ENCODE measurements around the gene MGAT3.
"Not testable (repeated sequence)": the region's sequence is repeated elsewhere in the genome, so short reads cannot be mapped to it uniquely, and the experiment has no call there.

Gene MGAT3

GRCh38 chr22:39519681-39520225, 62.9 kb downstream of the MGAT3 start:
- peaks cover 19% of the 10 kb centered on the region for H3K4me1 ChIP-seq (ENCODE audit: control insufficient read depth, insufficient read depth, low read length)
- H3K27ac ChIP-seq (ENCODE audit: insufficient read depth, low read depth, low read length, poor library complexity, severe bottlenecking), result peak overlapping the region; percentile 90
- H3K9me3 ChIP-seq (ENCODE audit: control insufficient read depth, low read length), result no peaks in the 10 kb centered on the region
- H3K27me3 ChIP-seq (ENCODE audit: control insufficient read depth, insufficient read depth, low read length, poor library complexity, severe bottlenecking), result no peaks in the 10 kb centered on the region
- H3K36me3 ChIP-seq (ENCODE audit: control insufficient read depth, insufficient read depth, low read length), result peaks cover 40% of the 10 kb centered on the region
- 0% methylated on average over 47 of the region's 47 CpGs for WGBS, 2 experiments
- H3K4me3 ChIP-seq (ENCODE audit: insufficient read depth, low read depth, low read length), result peak overlapping the region; percentile 100

GRCh38 chr22:39520226-39521105, 63.7 kb downstream of the MGAT3 start, which contains the start of gene ATF4:
TSS of gene ATF4 (plus strand) at chr22:39520562. CDS start at chr22:39521446, 884 bp downstream.
- H3K4me3 ChIP-seq (ENCODE audit: insufficient read depth, low read depth, low read length), result peak within 1 kb of the TSS; percentile 100
- peaks cover 38% of the 10 kb centered on the region for H3K36me3 ChIP-seq (ENCODE audit: control insufficient read depth, insufficient read depth, low read length)
- WGBS, 2 experiments, result 0% methylated on average over 86 of the region's 86 CpGs
- H3K9me3 ChIP-seq (ENCODE audit: control insufficient read depth, low read length), result no peaks in the 10 kb centered on the region
- no peaks in the 10 kb centered on the region for H3K27me3 ChIP-seq (ENCODE audit: control insufficient read depth, insufficient read depth, low read length, poor library complexity, severe bottlenecking)
- H3K4me1 ChIP-seq (ENCODE audit: control insufficient read depth, insufficient read depth, low read length), result peaks cover 19% of the 10 kb centered on the region
- peak within 1 kb of the TSS; percentile 94 for H3K27ac ChIP-seq (ENCODE audit: insufficient read depth, low read depth, low read length, poor library complexity, severe bottlenecking)

GRCh38 chr22:39521106-39521885, 64.5 kb downstream of the MGAT3 start:
- Histone ChIP-seq H3K27ac (ENCODE audit: insufficient read depth, low read depth, low read length, poor library complexity, severe bottlenecking) (peak overlapping the region; percentile 94), H3K4me1 (ENCODE audit: control insufficient read depth, insufficient read depth, low read length) (peaks cover 19% of the 10 kb centered on the region), H3K36me3 (ENCODE audit: control insufficient read depth, insufficient read depth, low read length) (peaks cover 36% of the 10 kb centered on the region), H3K4me3 (ENCODE audit: insufficient read depth, low read depth, low read length) (peak overlapping the region; percentile 100)
- H3K27me3 ChIP-seq (ENCODE audit: control insufficient read depth, insufficient read depth, low read length, poor library complexity, severe bottlenecking); H3K9me3 ChIP-seq (ENCODE audit: control insufficient read depth, low read length): not testable (repeated sequence)
- WGBS, 2 experiments, result 10 to 12% methylated on average over 28 of the region's 28 CpGs

- not testable (repeated sequence) for H3K27ac ChIP-seq (ENCODE audit: insufficient read depth, low read depth, low read length, poor library complexity, severe bottlenecking); H3K27me3 ChIP-seq (ENCODE audit: control insufficient read depth, insufficient read depth, low read length, poor library complexity, severe bottlenecking); H3K9me3 ChIP-seq (ENCODE audit: control insufficient read depth, low read length)
- Histone ChIP-seq H3K36me3 (ENCODE audit: control insufficient read depth, insufficient read depth, low read length) (peaks cover 32% of the 10 kb centered on the region), H3K4me3 (ENCODE audit: insufficient read depth, low read depth, low read length) (peak overlapping the region; percentile 100), H3K4me1 (ENCODE audit: control insufficient read depth, insufficient read depth, low read length) (peaks cover 19% of the 10 kb centered on the region)
- WGBS, 2 experiments, result 78 to 88% methylated on average over 1 to 3 of the region's 5 CpGs
Observed at GRCh38 chr22:39522091-39522490, 65.3 kb downstream of the MGAT3 start.

- 90% methylated on average over 14 of the region's 14 CpGs for WGBS, 2 experiments
- Histone ChIP-seq H3K4me1 (ENCODE audit: control insufficient read depth, insufficient read depth, low read length) (peaks cover 21% of the 10 kb centered on the region), H3K36me3 (ENCODE audit: control insufficient read depth, insufficient read depth, low read length) (peaks cover 32% of the 10 kb centered on the region), H3K27me3 (ENCODE audit: control insufficient read depth, insufficient read depth, low read length, poor library complexity, severe bottlenecking) (no peaks in the 10 kb centered on the region), H3K9me3 (ENCODE audit: control insufficient read depth, low read length) (no peaks in the 10 kb centered on the region), H3K4me3 (ENCODE audit: insufficient read depth, low read depth, low read length) (peak overlapping the region; percentile 28), H3K27ac (ENCODE audit: insufficient read depth, low read depth, low read length, poor library complexity, severe bottlenecking) (peak overlapping the region; percentile 45)
Observed at GRCh38 chr22:39522567-39523300, 65.9 kb downstream of the MGAT3 start.

- Histone ChIP-seq H3K4me3 (ENCODE audit: insufficient read depth, low read depth, low read length) (no peak overlapping the region), H3K27ac (ENCODE audit: insufficient read depth, low read depth, low read length, poor library complexity, severe bottlenecking) (no peak overlapping the region), H3K9me3 (ENCODE audit: control insufficient read depth, low read length) (no peaks in the 10 kb centered on the region), H3K36me3 (ENCODE audit: control insufficient read depth, insufficient read depth, low read length) (peaks cover 32% of the 10 kb centered on the region), H3K27me3 (ENCODE audit: control insufficient read depth, insufficient read depth, low read length, poor library complexity, severe bottlenecking) (no peaks in the 10 kb centered on the region), H3K4me1 (ENCODE audit: control insufficient read depth, insufficient read depth, low read length) (peaks cover 24% of the 10 kb centered on the region)
- WGBS, 2 experiments, result 93 to 95% methylated on average over 13 of the region's 13 CpGs
Observed at GRCh38 chr22:39524089-39524752, 67.4 kb downstream of the MGAT3 start.

- Histone ChIP-seq H3K4me3 (ENCODE audit: insufficient read depth, low read depth, low read length) (no peak overlapping the region), H3K9me3 (ENCODE audit: control insufficient read depth, low read length) (no peaks in the 10 kb centered on the region), H3K4me1 (ENCODE audit: control insufficient read depth, insufficient read depth, low read length) (peaks cover 24% of the 10 kb centered on the region), H3K27ac (ENCODE audit: insufficient read depth, low read depth, low read length, poor library complexity, severe bottlenecking) (peak overlapping the region; percentile 38), H3K27me3 (ENCODE audit: control insufficient read depth, insufficient read depth, low read length, poor library complexity, severe bottlenecking) (no peaks in the 10 kb centered on the region), H3K36me3 (ENCODE audit: control insufficient read depth, insufficient read depth, low read length) (peaks cover 32% of the 10 kb centered on the region)
- 93 to 94% methylated on average over 10 of the region's 10 CpGs for WGBS, 2 experiments
Observed at GRCh38 chr22:39524753-39525657, 68.2 kb downstream of the MGAT3 start.

- 90% methylated on average over 4 of the region's 4 CpGs for WGBS, 2 experiments
Observed at GRCh38 chr22:39525658-39525975, 68.8 kb downstream of the MGAT3 start.

GRCh38 chr22:39526736-39527171, 69.9 kb downstream of the MGAT3 start:
- 87 to 91% methylated on average over 4 of the region's 4 CpGs for WGBS, 2 experiments
- no peak overlapping the region for H3K27ac ChIP-seq (ENCODE audit: insufficient read depth, low read depth, low read length, poor library complexity, severe bottlenecking)
- H3K27me3 ChIP-seq (ENCODE audit: control insufficient read depth, insufficient read depth, low read length, poor library complexity, severe bottlenecking), result no peaks in the 10 kb centered on the region
- peaks cover 32% of the 10 kb centered on the region for H3K4me1 ChIP-seq (ENCODE audit: control insufficient read depth, insufficient read depth, low read length)
- H3K36me3 ChIP-seq (ENCODE audit: control insufficient read depth, insufficient read depth, low read length), result peaks cover 31% of the 10 kb centered on the region
- H3K9me3 ChIP-seq (ENCODE audit: control insufficient read depth, low read length), result no peaks in the 10 kb centered on the region
- H3K4me3 ChIP-seq (ENCODE audit: insufficient read depth, low read depth, low read length), result no peak overlapping the region

More at GRCh38 chr22:39525658-39525975, 68.8 kb downstream of the MGAT3 start:
- Histone ChIP-seq H3K4me1 (ENCODE audit: control insufficient read depth, insufficient read depth, low read length) (peaks cover 24% of the 10 kb centered on the region), H3K36me3 (ENCODE audit: control insufficient read depth, insufficient read depth, low read length) (peaks cover 32% of the 10 kb centered on the region), H3K9me3 (ENCODE audit: control insufficient read depth, low read length) (no peaks in the 10 kb centered on the region), H3K27me3 (ENCODE audit: control insufficient read depth, insufficient read depth, low read length, poor library complexity, severe bottlenecking) (no peaks in the 10 kb centered on the region), H3K27ac (ENCODE audit: insufficient read depth, low read depth, low read length, poor library complexity, severe bottlenecking) (peak overlapping the region; percentile 38), H3K4me3 (ENCODE audit: insufficient read depth, low read depth, low read length) (no peak overlapping the region)
